HG02938 (cell line): ENCODE measurements around the gene ARHGAP29.
"Not testable (repeated sequence)": the region's sequence is repeated elsewhere in the genome, so short reads cannot be mapped to it uniquely, and the experiment has no call there.

Experiments used
- ATAC-seq: cut with Tn5 transposase; IDR thresholded peaks from one replicate; pipeline ENCODE4 v1.9.1; 2021; ENCODE audit warnings: mild to moderate bottlenecking, moderate library complexity; ENCODE audit not compliant: unreplicated experiment

Gene ARHGAP29

DNA sequence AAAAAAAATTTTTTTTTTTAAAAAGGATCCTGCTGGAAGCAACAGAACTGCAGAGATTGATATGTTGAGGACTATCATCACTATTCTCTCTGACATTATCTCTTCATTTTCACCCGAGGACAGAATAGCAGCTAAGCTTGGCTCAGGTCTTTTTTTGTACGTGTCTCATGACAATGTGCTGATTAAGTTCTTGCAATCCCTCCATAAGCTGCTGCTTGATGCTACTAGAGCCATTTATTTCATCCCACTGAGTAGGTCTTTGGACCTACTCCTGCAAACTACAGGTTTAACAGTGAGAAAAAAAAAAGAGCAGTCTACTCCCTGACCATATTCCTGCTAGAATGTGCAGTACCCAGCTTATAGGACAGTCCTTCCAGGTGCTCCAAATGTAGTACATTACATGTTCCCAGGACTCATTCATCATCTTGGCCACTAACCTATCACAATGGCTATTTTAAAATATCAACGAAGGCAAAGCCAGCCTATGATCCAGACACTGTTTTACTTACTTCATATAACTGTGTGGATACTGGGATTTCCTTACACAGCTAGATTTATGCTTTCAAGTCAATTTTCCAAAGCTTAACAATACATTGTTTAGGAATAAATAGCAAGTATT is 54.1 kb downstream of the ARHGAP29 start:
- no peak for ATAC-seq

DNA sequence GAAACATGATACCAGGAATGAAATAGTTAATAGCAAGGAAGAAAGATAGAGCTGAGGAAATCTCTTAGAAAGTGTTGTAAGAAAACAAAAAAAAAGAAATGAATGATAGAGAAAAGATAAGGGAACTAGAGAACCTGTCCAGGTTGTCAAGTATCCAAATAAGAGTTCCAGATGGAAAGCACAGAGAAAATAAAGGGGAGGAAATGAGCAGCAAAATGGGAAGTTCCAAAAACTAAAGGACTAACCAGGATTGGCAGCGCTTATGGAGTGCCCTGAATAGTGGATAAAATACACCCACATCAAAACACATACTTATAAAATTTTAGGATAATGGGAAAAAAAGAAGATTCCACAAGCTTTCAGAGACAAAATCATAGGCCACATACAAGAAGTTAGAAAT is 55.2 kb downstream of the ARHGAP29 start:
- no peak for ATAC-seq

DNA sequence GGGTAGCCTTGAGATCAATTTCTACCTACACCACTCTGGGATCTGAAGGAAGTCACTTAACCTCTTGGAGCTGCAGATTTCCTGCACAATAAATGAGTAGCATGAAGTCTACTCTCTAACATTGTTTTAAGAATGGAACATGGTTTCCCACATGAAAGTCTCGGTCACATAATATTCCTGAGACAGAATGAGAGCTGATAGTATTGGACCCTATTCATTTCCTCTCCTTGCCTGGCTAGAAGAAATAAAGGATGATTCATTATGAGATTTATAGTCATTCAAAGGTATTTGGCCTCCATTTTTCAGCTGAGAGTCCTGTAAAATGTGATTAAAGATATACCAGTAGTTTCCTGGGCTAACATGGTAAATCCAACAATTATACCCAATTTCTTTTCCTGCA is 56.7 kb downstream of the ARHGAP29 start:
- ATAC-seq: no peak

DNA sequence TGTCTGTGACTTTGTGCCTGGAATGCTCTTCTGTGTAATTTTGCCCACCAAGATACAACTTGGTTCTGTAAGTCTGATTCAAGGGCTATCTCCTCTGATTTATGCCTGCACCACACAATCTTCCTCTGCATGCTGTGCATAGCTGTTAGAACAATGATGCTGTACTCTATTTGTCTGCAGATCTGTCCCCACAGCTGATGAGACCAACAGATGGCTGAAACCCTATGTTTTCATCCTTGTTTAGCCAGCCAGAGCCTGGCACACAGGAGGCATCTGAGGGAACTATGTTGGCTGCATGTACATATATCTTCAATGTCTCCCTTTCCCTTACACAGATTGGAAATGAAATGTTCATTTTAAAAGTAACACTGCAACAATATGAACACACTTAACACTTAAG is 58.5 kb downstream of the ARHGAP29 start:
- ATAC-seq: no peak

DNA sequence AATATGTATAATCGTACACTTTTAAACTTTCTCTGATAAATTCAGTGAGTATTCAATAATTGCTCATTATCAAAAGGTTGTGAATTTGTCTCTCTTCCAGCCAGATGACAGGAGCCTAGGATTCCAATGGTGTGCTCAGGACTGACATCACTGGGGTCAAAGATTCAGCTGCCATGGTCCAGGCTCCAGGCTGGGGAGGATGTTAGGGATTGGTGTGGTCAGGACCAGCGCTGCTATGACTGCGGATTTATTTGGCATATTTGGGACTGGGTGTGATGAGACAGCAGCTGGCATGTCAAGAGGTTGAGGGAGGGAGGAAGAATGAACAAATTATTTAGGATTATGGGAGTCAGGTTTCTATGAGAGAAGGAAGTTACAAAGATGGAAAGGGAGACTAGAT is 68.3 kb downstream of the ARHGAP29 start:
- no peak for ATAC-seq

DNA sequence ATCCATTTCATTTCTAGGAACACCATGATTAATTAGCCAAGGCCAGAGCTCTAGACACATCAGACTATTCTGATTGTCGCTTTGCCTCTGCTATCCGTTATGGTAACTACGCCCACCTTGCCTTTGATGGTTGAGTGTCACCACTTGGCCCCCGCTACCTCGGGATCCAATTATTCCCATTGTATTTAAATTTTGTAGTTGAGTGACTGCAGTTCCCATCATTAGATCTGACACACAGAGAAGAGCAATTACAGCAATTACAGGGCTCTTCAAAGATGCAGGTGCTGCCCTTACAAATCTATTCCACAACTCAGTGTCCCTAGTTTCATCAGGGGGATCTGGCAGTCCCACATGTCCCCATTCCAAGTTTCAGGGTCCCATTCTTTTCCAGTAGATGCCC is 71.5 kb downstream of the ARHGAP29 start:
- no peak for ATAC-seq

DNA sequence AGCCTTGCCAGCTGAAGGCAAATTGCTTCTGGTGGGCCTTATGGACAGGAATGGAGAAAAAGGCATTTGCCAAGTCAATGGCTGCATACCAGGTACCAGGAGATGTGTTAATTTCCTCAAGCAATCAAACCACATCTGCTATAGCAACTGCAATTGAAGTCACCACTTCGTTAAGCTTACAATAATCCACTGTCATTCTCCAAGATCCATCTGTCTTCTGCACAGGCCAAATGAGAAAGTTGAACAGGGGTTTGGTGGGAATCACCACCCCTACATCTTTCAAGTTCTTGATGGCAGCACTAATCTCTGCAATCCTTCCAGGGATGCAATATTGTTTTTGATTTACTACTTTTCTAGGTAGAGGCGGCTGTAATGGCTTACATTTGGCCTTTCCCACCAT is 72.5 kb downstream of the ARHGAP29 start:
- ATAC-seq: not testable (repeated sequence)

DNA sequence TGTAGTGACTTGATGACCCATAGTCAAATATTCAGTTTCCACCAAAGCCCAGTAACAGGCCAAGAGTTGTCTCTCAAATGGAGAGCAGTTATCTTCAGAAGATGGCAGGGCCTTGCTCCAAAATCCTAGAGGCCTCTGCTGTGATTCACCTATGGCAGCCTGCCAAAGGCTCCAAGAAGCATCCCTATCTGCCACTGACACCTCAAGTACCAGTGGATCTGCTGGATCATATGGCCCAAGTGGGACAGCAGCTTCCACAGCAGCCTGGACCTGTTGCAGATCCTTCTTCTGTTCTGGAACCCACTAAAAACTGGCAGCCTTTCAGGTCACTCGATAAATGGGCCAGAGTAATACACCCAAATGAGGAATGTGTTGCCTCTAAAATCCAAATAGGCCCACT is 73.3 kb downstream of the ARHGAP29 start:
- not testable (repeated sequence) for ATAC-seq

DNA sequence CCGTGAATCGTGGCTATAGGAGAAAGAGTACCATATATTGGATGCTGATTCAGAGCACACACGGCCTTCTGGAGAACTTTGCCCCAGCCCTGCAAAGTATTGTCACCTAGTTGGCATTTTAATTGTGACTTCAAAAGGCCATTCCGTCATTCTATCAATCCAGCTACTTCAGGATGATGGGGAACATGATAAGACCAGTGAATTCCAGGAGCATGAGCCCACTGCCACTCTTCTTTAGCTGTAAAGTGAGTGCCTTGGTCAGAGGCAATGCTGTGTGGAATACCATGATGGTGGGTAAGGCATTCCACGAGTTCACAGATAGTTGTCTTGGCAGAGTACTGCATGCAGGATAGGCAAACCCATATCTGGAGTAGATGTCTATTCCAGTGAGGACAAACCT is 74.1 kb downstream of the ARHGAP29 start:
- not testable (repeated sequence) for ATAC-seq

DNA sequence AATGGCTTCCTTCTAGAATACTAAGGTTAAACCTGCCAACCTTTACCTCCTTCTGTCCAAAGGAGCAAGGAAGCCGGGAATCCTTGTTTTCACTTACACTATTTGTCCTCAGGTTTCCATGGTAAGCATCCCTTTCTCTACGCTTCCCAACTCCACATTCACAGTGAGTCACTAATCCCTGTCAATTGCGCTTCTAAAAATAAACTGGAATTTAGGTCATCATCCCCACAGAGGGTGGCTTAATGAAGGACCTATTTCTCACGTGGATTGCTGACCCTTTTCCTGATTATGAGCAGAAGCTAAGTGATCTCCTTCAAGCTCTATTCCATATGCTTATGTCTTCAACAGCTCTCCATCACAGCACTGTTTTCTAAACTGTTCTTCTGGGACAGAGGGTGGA is 76.6 kb downstream of the ARHGAP29 start:
- ATAC-seq: no peak

DNA sequence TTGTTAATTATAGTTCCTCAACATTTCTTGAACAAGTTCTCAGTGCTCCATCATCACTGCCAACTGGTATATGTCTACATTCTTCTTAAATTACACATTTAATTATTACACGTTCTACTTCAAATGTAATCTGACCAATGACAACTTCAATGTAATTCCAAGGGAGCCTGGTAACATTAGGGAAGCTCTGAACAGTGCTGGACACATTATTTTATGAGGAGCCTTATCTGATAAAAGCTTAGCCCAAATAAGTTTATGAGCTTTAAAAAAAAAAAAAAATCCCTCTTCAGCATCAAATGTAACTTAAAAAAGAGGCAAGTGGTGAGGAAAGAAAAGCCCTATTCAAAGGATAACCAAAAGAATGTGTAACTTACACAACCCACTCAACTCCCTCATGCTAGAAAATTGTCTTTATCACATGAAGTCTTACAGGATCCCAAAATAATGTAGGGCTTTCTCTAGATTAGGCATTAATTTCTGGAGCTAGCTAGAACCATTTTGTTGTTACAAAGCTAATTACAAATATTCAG is 81.2 kb downstream of the ARHGAP29 start:
- ATAC-seq: no peak

DNA sequence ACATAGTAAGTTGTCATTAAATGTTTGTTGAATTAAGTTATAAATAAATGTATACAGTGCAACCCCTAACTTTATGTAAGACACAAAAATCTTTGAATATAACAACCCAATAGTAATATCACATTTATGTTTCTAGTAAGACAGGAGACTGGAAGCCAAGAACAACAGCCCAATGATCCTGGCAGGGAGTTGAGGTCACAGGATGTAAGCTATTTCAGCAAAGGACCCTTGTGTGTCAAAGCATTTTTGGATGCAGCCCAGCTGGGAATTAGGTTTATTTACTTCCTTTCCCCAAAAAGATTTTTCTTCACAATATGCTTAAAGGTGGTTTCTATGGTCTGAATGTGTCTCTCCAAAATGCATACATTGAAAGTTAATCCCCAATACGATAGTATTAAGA is 82.4 kb downstream of the ARHGAP29 start:
- no peak for ATAC-seq

DNA sequence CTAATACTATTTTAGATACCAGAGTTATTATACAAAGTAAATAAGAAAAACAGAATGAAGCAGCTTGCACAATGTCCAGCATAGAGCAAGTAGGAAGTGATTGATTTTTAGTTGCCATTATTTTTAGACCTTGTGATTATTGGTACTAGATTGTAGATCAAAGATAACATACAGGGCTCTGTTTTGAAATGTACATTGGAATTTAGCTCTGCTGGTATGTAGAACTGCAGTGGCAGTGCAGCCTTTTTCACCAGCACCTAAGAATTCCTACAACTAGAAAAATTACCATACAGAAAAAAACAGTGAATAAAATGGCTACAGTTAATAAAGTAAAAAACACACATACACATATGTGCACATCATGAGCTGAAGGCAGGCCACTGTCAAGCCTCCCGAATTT is 84.3 kb downstream of the ARHGAP29 start:
- no peak for ATAC-seq

DNA sequence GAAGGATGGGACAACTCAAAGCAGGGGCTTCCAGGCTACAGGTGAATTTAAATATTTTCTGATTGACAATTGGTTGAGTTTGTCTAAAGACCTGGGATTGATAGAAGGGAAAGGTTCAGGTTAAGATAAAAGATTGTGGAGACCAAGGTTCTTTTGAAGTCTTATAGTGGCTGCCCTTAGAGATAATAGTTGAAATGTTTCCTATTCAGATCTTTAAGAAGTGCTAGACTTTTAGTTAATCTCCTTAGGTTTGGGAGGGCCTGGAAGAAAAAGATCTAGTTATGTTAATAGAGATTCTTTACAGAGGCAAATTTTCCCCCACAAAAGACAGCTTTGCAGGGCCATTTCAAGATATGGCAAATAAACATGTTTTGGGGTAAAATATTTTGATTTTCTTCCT is 88.2 kb downstream of the ARHGAP29 start:
- ATAC-seq: not testable (repeated sequence)

DNA sequence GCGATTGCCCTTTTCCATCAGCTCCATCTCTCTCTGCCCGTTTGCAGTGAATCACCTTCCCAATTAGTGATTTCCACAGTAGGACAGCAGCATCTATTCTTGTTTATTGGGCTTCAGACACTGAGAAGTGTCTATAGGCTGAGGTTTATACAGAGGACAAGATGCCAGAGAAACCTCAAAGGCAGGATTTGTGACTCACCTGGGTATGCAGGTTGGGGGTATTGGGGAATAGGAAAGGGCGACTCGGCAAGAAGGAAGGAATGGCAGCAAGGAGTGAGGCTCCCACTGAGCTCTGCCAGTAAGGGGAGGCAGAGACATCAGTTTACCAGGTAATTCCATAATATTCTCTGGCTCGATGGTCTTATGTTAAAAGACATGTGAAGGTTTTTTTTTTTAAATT is 91.1 kb downstream of the ARHGAP29 start:
- no peak for ATAC-seq

DNA sequence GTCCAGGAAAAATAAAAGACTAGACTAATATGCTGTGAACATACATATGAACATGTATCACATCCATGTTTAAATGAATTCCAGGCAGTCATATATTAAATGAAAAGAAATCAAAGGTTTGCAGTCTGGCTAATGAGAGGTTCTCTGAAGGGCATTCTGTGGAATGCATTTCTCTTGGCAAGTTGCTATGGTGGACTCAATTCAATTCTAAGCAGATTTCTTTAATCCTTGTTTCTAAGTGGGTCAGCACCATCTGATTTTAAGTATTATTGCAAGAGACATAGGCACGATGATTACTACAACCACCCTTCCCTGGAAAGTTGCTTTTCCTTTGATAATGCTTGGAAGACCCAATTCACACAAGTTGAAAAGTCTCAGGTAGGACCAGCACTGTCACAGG is 92.5 kb downstream of the ARHGAP29 start:
- ATAC-seq: no peak

DNA sequence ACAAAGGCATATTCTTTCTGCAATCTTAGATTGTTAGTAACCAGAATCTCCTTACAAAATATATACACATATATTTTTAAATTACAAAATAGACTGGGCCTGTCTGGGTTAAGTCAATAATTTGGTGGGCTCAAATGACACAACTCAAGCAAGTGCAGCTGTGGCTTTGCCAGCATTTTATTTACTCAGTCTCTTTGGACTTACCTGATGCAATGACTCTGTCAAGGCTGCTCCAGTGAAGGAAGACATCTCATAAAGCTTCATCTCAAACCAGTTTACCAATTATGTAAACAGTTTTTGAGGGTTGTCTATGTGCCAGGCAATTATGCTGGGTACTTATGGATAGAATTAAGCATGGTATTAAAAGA is 93.6 kb downstream of the ARHGAP29 start:
- ATAC-seq: no peak

DNA sequence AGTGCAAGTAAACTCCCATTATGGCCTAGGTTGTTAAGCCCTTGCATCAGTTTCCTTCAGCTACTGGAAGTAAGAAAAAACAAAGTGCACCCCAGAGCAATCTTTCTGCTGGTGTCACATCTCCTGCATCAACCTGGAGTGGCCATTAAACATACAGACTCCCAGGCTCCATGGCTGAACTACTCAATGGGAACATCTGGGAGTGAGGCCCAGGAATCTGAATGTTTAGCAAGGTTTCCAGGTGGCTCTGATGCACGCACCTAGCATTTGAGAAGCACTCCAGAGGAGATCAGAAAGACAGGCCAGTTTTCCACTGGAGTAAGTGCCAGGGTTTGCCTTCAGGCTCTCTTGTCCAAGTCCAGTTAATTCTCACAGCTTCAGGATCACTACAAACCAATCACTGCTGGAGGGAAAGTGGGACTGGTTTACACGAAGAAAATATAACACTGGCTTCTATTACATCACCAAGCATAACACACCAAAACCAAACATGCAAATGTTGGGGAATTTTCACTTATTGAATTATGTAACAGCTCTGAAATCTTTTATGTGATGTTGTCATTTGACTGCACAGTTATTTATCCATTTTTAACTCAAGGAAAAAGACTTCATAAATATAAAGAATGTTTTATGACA is 94.1 kb downstream of the ARHGAP29 start:
- no peak for ATAC-seq

DNA sequence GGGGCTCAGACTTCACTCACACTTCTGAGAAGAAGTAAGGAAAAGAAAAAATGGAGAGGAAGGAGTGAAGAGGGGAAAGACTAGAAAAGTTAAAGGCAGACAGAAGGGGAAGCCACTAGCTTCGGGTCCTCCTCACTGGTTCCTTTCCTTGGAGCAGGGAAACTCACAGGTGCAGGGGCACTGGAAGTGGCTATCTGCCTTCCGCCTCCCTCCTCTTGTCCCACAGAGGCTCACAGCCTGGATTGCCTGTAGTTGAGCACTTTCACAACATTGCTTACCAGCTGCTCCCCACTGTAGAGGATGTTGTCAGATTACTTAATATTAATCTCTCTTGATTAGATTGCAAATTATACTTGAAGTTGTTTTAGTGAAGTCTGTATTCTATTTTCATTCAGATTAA is 94.8 kb downstream of the ARHGAP29 start:
- ATAC-seq: no peak

DNA sequence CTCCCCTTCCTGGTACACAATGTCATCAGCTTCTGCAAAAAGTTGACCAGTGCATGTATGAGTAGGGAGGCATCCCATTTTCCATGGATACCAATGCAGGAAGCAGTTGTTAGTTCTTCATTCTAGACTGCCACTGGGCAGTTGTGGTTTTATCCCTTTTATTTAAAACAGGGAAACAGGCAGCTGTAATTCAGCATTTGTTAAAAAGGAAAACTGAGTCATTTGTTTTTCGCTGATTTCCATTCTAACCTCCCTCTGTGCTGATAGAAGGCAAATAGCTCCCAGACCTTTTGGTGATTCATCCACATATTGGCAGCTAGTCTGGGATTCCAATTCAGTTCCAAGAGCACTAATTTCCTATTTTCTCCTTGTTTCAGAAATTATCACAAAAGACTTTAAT is 95.4 kb downstream of the ARHGAP29 start:
- ATAC-seq: no peak

DNA sequence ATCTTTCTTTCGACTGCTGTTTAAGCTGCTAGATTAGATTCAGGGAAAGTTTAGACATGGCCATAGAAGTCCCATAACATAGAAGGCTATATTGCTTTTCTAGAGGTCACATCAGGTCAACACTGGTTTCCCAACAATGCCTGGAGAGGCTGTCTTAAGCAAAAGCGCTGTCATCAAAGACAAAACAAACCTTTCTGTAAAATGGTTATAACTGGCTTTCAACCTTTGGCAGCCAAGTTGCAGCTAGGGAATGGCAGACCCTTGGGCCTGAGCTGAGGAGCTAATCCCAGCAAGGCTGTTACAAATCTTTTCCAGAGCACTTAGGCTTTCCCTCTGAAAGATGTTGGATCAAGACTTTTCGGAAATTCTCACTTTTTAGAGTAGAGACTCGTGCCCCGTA is 105.3 kb downstream of the ARHGAP29 start:
- no peak for ATAC-seq

DNA sequence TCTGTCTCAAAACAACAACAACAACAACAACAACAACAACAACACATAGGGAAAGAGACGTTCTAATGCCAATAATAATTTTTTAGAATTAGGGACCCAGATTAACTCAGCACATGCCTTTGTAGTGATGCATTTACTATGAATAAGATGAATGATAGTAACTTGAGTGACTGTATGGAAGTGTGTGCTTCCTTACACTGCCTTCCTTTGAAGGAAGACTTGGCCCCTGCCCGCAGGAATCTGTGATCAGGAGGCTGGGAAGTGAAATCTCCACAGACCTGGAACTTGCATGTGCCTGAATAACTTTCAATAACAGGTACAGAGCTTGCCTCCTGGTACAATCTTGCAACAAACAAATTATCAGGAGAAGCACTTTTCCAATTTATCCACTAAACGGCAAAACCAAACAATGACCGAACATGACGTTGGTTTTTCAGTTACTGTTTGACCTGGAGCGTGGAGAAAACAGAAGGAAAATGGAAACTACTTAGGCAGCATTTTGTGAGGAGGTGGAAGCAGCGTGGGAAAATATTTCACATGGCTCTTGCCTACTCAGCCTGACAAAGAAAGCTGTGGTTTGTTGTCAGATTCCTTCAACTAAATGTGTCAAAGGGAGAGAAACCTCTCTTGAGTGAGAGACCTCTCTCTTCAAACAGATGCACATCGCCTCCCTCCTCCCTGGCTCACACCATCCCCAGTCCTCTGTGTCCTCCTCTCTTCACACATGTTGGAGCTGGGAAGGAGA is 106.4 kb downstream of the ARHGAP29 start:
- ATAC-seq: no peak
